ENCODE data around the gene SV2B. TPM values are rescaled to one million over a fixed set of nuclear protein-coding genes. Genes with fewer than 3 reads are reported as not detected.

The SV2B gene
- polyA plus RNA-seq, 2 of the 4 experiments (the other 2 are of a cell fraction) = 0.05 TPM; not detected in 1

DNA sequence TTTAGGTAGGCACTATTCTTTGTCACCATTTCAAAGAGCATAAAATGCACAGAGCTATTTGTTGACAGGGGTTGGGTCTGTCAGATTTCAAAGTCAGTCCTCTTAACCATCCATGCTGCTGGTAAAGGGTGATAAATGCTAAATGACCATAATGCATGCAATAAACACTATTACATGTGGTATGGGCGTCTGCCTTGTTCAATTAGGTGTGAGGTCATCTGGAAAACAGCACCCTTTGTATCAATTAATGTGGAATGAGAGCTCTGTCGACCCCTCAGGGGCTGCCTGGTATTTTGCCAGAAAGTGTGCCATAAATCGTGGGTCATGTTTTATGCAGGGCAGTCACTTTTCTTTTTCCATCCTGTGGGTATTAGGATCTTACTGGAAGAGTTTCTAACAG is 235.6 kb downstream of the SV2B start:
- Histone ChIP-seq H3K27ac (no peak overlapping the region), H3K4me2 (no peak overlapping the region), H3K4me1 (no peaks in the 10 kb centered on the region), H3K9me3 (no peaks in the 10 kb centered on the region), H3K4me3 (no peak overlapping the region)
- DNase-seq (ENCODE audit: low read depth in 1 of 2, low spot score in 1 of 2) = no peak
- ATAC-seq = no peak
- peak; percentile 86 for FAIRE-seq
- TF ChIP-seq, protein P1, sequence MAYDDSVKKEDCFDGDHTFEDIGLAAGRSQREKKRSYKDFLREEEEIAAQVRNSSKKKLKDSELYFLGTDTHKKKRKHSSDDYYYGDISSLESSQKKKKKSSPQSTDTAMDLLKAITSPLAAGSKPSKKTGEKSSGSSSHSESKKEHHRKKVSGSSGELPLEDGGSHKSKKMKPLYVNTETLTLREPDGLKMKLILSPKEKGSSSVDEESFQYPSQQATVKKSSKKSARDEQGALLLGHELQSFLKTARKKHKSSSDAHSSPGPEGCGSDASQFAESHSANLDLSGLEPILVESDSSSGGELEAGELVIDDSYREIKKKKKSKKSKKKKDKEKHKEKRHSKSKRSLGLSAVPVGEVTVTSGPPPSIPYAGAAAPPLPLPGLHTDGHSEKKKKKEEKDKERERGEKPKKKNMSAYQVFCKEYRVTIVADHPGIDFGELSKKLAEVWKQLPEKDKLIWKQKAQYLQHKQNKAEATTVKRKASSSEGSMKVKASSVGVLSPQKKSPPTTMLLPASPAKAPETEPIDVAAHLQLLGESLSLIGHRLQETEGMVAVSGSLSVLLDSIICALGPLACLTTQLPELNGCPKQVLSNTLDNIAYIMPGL (CRISPR knock-in tag; IDR thresholded peaks at IDR 0.05; ENCODE audit: borderline replicate concordance) = no peak
- TF ChIP-seq HOXB5 (CRISPR knock-in tag; IDR thresholded peaks at IDR 0.05) (no peak), ZFP36 (IDR thresholded peaks at IDR 0.05; ENCODE audit: borderline replicate concordance, partially characterized antibody) (no peak), CHD4 (IDR thresholded peaks at IDR 0.05; ENCODE audit: borderline replicate concordance) (no peak), ZC3H11A (IDR thresholded peaks at IDR 0.05) (no peak), KDM5A (IDR thresholded peaks at IDR 0.05) (no peak), RAD21 (conservative IDR thresholded peaks at IDR 0.05 in 1 of 2, IDR thresholded peaks at IDR 0.05 in 1 of 2) (no peak), FOSL2 (IDR thresholded peaks at IDR 0.05) (no peak), FOSL2 (CRISPR knock-in tag; IDR thresholded peaks at IDR 0.05) (no peak), ZSCAN20 (CRISPR knock-in tag; IDR thresholded peaks at IDR 0.05) (no peak), POLR2AphosphoS2 (conservative IDR thresholded peaks at IDR 0.05; ENCODE audit: low read length) (no peak)
- TF ChIP-seq, protein P2, sequence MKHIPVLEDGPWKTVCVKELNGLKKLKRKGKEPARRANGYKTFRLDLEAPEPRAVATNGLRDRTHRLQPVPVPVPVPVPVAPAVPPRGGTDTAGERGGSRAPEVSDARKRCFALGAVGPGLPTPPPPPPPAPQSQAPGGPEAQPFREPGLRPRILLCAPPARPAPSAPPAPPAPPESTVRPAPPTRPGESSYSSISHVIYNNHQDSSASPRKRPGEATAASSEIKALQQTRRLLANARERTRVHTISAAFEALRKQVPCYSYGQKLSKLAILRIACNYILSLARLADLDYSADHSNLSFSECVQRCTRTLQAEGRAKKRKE (CRISPR knock-in tag; IDR thresholded peaks at IDR 0.05; ENCODE audit: low read depth) = no peak
- TF ChIP-seq, protein P3, sequence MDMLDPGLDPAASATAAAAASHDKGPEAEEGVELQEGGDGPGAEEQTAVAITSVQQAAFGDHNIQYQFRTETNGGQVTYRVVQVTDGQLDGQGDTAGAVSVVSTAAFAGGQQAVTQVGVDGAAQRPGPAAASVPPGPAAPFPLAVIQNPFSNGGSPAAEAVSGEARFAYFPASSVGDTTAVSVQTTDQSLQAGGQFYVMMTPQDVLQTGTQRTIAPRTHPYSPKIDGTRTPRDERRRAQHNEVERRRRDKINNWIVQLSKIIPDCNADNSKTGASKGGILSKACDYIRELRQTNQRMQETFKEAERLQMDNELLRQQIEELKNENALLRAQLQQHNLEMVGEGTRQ (IDR thresholded peaks at IDR 0.05) = no peak
- CTCF ChIA-PET = interaction anchor here (0.6 to 1.5 kb wide), 2 partner anchors 10 to 280 kb away, joined by 3 read pairs; no protein-coding TSS in a partner anchor
- POLR2A ChIA-PET = no interaction called here
- 1% methylated on average over 3 of the region's 3 CpGs for WGBS (ENCODE audit: missing lambda C conversion rate)

DNA sequence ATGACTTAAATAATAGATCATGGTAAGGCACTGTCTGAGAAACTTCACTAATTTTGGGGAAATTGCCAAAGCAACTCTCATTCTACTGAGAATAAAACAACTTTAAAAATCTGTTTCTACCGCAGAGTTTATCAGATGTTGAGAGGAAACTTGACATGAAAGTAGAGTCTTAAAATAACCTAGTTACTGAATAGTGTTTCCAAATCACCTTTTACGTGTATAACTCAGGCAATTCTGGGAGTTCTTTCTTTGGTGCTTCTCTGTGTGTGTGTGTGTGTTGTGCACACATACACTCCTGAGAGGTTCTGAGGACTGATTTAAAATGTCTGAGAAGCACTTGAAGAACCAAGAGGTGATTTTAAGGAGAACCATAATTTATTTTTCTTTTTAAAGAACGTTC is 236.6 kb downstream of the SV2B start:
- DNase-seq (ENCODE audit: low read depth in 1 of 2, low spot score in 1 of 2) (no peak), FAIRE-seq (no peak), ATAC-seq (no peak)
- ChIA-PET CTCF (no interaction called here), POLR2A (no interaction called here)
- no peaks in the 10 kb centered on the region for H3K9me3 ChIP-seq
- H3K4me2 ChIP-seq = no peak overlapping the region
- H3K4me1 ChIP-seq = no peaks in the 10 kb centered on the region
- TF ChIP-seq FOXS1 (CRISPR knock-in tag; IDR thresholded peaks at IDR 0.05) = no peak
- no peak for TF ChIP-seq RCOR1 (IDR thresholded peaks at IDR 0.05; ENCODE audit: low read depth, low read length)
- TF ChIP-seq MAZ (IDR thresholded peaks at IDR 0.05; ENCODE audit: borderline replicate concordance, low read depth, low read length) = no peak
- TF ChIP-seq, protein P2 (CRISPR knock-in tag; IDR thresholded peaks at IDR 0.05; ENCODE audit: low read depth) = no peak
- no peak for TF ChIP-seq RAD21 (conservative IDR thresholded peaks at IDR 0.05 in 1 of 2, IDR thresholded peaks at IDR 0.05 in 1 of 2)
- TF ChIP-seq FOSB (CRISPR knock-in tag; IDR thresholded peaks at IDR 0.05) = no peak
- TF ChIP-seq CHD2 (IDR thresholded peaks at IDR 0.05; ENCODE audit: low read length, partially characterized antibody) = no peak
- 1% methylated on average over 3 of the region's 3 CpGs for WGBS (ENCODE audit: missing lambda C conversion rate)
- H3K27ac ChIP-seq = no peak overlapping the region
- H3K4me3 ChIP-seq = no peak overlapping the region

DNA sequence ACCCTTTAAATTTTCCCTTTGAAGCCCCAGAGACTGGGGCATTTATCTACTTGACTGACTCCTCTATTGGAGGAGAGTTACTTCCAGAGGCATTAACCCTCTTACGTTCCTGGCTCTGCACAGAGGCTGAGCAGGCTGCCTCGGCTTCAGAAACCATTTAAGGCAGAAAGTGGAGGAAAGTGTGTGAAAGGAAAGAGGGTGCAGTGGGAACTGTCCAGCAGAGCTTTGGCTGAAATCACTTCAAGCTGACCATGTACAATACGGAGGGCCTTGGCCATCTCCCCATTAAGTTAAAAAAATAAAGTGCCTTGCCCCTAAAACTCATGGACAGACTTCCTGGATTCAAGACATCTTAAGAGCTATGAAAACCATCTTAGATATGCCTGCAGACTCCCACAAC is 238.7 kb downstream of the SV2B start:
- H3K4me2 ChIP-seq = no peak overlapping the region
- 4% methylated on average over 3 of the region's 3 CpGs for WGBS (ENCODE audit: missing lambda C conversion rate)
- no peaks in the 10 kb centered on the region for H3K9me3 ChIP-seq
- ATAC-seq (peak; percentile 30 to 56; a peak in 1 of 6 replicates), FAIRE-seq (no peak), DNase-seq (ENCODE audit: low read depth in 1 of 2, low spot score in 1 of 2) (peak in 1 of 2 experiments; percentile 11)
- H3K4me3 ChIP-seq = no peak overlapping the region
- TF ChIP-seq CBX8 (IDR thresholded peaks at IDR 0.05) = no peak
- TF ChIP-seq POLR2A (IDR thresholded peaks at IDR 0.05; ENCODE audit: low read length) = no peak
- no peak for TF ChIP-seq ZC3H11A (IDR thresholded peaks at IDR 0.05)
- TF ChIP-seq, protein P4, sequence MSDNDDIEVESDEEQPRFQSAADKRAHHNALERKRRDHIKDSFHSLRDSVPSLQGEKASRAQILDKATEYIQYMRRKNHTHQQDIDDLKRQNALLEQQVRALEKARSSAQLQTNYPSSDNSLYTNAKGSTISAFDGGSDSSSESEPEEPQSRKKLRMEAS (IDR thresholded peaks at IDR 0.05) = no peak
- TF ChIP-seq NFE2L2 (conservative IDR thresholded peaks at IDR 0.05; ENCODE audit: low read length) = no peak
- TF ChIP-seq EHMT2 (IDR thresholded peaks at IDR 0.05; ENCODE audit: low read depth) = no peak
- no peak for TF ChIP-seq RCOR1 (IDR thresholded peaks at IDR 0.05; ENCODE audit: low read depth, low read length)
- TF ChIP-seq, protein P5, sequence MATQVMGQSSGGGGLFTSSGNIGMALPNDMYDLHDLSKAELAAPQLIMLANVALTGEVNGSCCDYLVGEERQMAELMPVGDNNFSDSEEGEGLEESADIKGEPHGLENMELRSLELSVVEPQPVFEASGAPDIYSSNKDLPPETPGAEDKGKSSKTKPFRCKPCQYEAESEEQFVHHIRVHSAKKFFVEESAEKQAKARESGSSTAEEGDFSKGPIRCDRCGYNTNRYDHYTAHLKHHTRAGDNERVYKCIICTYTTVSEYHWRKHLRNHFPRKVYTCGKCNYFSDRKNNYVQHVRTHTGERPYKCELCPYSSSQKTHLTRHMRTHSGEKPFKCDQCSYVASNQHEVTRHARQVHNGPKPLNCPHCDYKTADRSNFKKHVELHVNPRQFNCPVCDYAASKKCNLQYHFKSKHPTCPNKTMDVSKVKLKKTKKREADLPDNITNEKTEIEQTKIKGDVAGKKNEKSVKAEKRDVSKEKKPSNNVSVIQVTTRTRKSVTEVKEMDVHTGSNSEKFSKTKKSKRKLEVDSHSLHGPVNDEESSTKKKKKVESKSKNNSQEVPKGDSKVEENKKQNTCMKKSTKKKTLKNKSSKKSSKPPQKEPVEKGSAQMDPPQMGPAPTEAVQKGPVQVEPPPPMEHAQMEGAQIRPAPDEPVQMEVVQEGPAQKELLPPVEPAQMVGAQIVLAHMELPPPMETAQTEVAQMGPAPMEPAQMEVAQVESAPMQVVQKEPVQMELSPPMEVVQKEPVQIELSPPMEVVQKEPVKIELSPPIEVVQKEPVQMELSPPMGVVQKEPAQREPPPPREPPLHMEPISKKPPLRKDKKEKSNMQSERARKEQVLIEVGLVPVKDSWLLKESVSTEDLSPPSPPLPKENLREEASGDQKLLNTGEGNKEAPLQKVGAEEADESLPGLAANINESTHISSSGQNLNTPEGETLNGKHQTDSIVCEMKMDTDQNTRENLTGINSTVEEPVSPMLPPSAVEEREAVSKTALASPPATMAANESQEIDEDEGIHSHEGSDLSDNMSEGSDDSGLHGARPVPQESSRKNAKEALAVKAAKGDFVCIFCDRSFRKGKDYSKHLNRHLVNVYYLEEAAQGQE (IDR thresholded peaks at IDR 0.05) = peak; percentile 87
- no peak for TF ChIP-seq EHF (CRISPR knock-in tag; IDR thresholded peaks at IDR 0.05)
- H3K27ac ChIP-seq = no peak overlapping the region
- ChIA-PET CTCF (interaction anchor here (1.3 kb wide), 1 partner anchor 157 kb away, joined by 4 read pairs; no protein-coding TSS in a partner anchor), POLR2A (no interaction called here)
- no peaks in the 10 kb centered on the region for H3K4me1 ChIP-seq
